Loucy (cell line): ENCODE measurements around the gene SP2.

Source experiments
- EZH2phosphoT487 ChIP-seq: fragments of 200-600 bp; IDR thresholded peaks from 2 replicates; pipeline ENCODE4 v1.6.1; 2018; ENCODE audit warnings: antibody characterized with exemption, mild to moderate bottlenecking, moderate library complexity, borderline replicate concordance
- TF ChIP-seq, protein P1 (sequence below): fragments of 200-600 bp; sonication (generic); conservative IDR thresholded peaks from 2 replicates; pipeline ENCODE4 v1.5.1; 2014; ENCODE audit warnings: mild to moderate bottlenecking, antibody characterized with exemption, low read length

DNA sequence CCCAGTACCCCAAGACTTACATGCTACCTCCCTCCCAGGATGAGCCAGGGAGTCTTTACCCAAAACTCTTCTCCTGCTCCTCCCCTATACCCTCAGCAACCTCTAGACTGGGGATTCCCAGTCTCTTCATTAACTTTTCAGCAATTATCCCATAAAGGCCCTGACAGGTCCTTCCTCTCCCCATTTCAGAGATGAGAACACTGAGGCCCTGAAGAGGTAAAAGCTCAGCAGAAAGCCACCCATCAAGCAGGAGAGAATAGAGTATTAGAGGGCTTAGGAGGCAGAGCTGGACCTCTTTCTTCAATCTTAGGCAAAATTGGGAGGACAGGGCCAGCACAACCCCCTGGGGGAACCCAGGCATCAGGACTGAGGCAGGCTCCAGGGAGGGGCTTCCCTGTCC, 39.2 kb upstream of the SP2 start:
- TF ChIP-seq, protein P1, sequence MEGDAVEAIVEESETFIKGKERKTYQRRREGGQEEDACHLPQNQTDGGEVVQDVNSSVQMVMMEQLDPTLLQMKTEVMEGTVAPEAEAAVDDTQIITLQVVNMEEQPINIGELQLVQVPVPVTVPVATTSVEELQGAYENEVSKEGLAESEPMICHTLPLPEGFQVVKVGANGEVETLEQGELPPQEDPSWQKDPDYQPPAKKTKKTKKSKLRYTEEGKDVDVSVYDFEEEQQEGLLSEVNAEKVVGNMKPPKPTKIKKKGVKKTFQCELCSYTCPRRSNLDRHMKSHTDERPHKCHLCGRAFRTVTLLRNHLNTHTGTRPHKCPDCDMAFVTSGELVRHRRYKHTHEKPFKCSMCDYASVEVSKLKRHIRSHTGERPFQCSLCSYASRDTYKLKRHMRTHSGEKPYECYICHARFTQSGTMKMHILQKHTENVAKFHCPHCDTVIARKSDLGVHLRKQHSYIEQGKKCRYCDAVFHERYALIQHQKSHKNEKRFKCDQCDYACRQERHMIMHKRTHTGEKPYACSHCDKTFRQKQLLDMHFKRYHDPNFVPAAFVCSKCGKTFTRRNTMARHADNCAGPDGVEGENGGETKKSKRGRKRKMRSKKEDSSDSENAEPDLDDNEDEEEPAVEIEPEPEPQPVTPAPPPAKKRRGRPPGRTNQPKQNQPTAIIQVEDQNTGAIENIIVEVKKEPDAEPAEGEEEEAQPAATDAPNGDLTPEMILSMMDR = no peak
- TF ChIP-seq EZH2phosphoT487 = no peak
